Heart left ventricle (tissue), 16 donors: ENCODE data around the gene LIPF. TPM values are rescaled to one million over a fixed set of nuclear protein-coding genes. Genes with fewer than 3 reads are reported as not detected.
A peak's percentile ranks its signal among the peaks of the same experiment; 100 is the strongest.

Experiments used
- ATAC-seq, 4 donors: fragments of 200-7000 bp; cut with Tn5 transposase; one replicate each; pipeline ENCODE4 v1.9.1; 2020 to 2022; ENCODE audit warnings: moderate library complexity in 4 of 4, mild to moderate bottlenecking in 3 of 4, moderate number of reproducible peaks in 1 of 4
- DNase-seq, 5 donors: peaks; one replicate each; pipeline ENCODE4 v3.0.0-alpha.2; 2020
- H3K27ac ChIP-seq, 12 donors: fragments of 200-600 bp; sonication (generic) in 4 of 12; one replicate each; pipeline versions ENCODE4 v1.5.0 to v1.8.0; 2016 to 2022; ENCODE audit warnings: mild to moderate bottlenecking in 2 of 12
- H3K27me3 ChIP-seq, 9 donors: fragments of 200-600 bp; sonication (generic) in 2 of 9; one replicate each; pipeline versions ENCODE4 v1.5.1 to v1.8.0; 2016 to 2022; ENCODE audit warnings: mild to moderate bottlenecking in 3 of 9
- H3K36me3 ChIP-seq, 9 donors: fragments of 200-600 bp; sonication (generic) in 2 of 9; one replicate each; pipeline versions ENCODE4 v1.5.0 to v1.8.0; 2018 to 2022; ENCODE audit warnings: mild to moderate bottlenecking in 2 of 9
- H3K4me1 ChIP-seq, 12 donors: fragments of 200-600 bp; sonication (generic) in 4 of 12; one replicate each; pipeline versions ENCODE4 v1.5.0 to v1.8.0; 2016 to 2022; ENCODE audit warnings: mild to moderate bottlenecking in 3 of 12
- H3K4me3 ChIP-seq, 12 donors: fragments of 200-600 bp; sonication (generic) in 4 of 12; one replicate each; pipeline versions ENCODE4 v1.5.0 to v1.8.0; 2017 to 2022; ENCODE audit warnings: mild to moderate bottlenecking in 9 of 12, moderate library complexity in 4 of 12
- H3K9me3 ChIP-seq, 12 donors: fragments of 200-600 bp; sonication (generic) in 4 of 12; one replicate each; pipeline versions ENCODE4 v1.5.0 to v1.8.0; 2016 to 2022; ENCODE audit warnings: mild to moderate bottlenecking in 1 of 12
- POLR2A ChIP-seq, 2 donors: fragments of 450-650 bp; IDR thresholded peaks; one replicate each; pipeline ENCODE4 v1.6.1; 2017; ENCODE audit warnings: antibody characterized with exemption in 2 of 2, mild to moderate bottlenecking in 2 of 2, moderate library complexity in 2 of 2
- WGBS, 4 donors: extraction: QIAGEN DNeasy Blood & Tissue Kit in 2 of 4; methylation state at CpG; one replicate each; pipeline versions ENCODE4 v1.1.5 to v1.1.7; 2013 to 2018; 5-methylcytosine and 5-hydroxymethylcytosine counted together
- intact Hi-C, 10 donors: fragments of 100-400 bp; cut with DNase I; formaldehyde crosslinking; loops; one replicate each; pipeline versions ENCODE4 v1.11.1 to v1.14.2; 2022
- polyA plus RNA-seq, 2 donors: library from polyadenylated mRNA; stranded (reverse); fragments of 200-250 nt; gene quantifications; one replicate each; pipeline ENCODE4 v1.2.3, GENCODE V29; 2013
- total RNA-seq, 9 donors: library from RNA; depleted of rRNA in 2 of 9; stranded (reverse); fragments of >200 nt in 2 of 9; fragmentation: NEBNext Ultra II Directional in 3 of 9; extraction: Animal tissue kit (Norgen Biotek cat#: 25700) in 3 of 9; gene quantifications; one replicate each; pipeline versions ENCODE4 v1.1.0 to v1.2.4, GENCODE V29; 2016 to 2023
- TF ChIP-seq, protein P1 (sequence below), 12 donors: fragments of 200-600 bp; sonication (generic) in 4 of 12; IDR thresholded peaks; one replicate each; pipeline versions ENCODE4 v1.5.0 to v1.8.0; 2018 to 2022; ENCODE audit warnings: antibody characterized with exemption in 12 of 12, mild to moderate bottlenecking in 5 of 12
- donor health status: ischemic (EF 13 %, LVEDD 7.1; RV severe dilation, severe dysfunction).
- donor health status: healthy with polysubstance abuse.
- donor health status: DM: no; HTN: yes; CAD: no.
- donor health status: DM: no; HTN: no; CAD: no.
- donor health status: ischemic (EF 25% LVEDD 6.9; RV normal size, moderate dysfunction).
- donor health status: ischemic (EF 25% LVEDD 5.7; RV mildly dilated, moderate dysfunction).
- donor health status: healthy.
- donor health status: DM: yes; HTN: yes; CAD: no.
- donor health status: ischemic (EF 35%, LVEDD 5.7; RV mildly dilated, moderate dysfunction).
- donor health status: nonischemic (EF 11% LVEDD 7.7; RV severe dilation, severe dysfunction).
- donor health status: DM: yes; HTN: yes; CAD: no.
- donor health status: PGD.
- donor health status: ischemic (EF 29% LVEDD 5.4; RV normal size, mild dysfunction).
- donor health status: nonischemic (EF 23%, LVEDD 6.1; RV moderate dilation, normal function).

The LIPF gene
- total and polyA plus RNA-seq, 11 donors, result 1.0 TPM; not detected in 10

DNA sequence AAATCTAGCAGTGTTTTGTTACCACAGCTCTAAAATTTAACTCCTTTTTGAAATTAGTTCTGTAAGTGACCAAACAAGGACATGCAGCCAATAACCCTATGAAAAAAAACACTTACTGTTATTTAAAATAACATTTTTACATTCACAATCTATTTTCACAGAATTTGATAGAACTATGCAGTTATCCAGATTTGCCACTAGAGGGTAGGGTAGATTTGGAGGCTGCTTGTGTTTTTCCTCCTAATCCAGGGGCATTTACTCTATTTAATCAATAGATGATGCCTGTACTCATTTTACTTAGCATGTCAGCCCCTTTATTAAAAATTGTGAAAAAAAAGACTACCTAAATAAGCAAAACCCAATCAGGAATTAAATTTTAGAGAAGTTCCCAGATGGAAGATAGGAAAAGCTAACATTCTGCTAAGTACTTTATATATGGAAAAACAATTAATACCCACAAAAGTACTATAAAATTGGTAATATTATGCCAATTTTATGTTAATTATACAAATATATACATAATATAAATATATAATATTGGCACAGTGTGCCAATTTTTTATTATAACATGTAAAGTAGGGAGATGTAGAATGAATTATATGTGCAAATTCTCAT lies 23.7 kb downstream of the LIPF start:
- TF ChIP-seq, protein P1, sequence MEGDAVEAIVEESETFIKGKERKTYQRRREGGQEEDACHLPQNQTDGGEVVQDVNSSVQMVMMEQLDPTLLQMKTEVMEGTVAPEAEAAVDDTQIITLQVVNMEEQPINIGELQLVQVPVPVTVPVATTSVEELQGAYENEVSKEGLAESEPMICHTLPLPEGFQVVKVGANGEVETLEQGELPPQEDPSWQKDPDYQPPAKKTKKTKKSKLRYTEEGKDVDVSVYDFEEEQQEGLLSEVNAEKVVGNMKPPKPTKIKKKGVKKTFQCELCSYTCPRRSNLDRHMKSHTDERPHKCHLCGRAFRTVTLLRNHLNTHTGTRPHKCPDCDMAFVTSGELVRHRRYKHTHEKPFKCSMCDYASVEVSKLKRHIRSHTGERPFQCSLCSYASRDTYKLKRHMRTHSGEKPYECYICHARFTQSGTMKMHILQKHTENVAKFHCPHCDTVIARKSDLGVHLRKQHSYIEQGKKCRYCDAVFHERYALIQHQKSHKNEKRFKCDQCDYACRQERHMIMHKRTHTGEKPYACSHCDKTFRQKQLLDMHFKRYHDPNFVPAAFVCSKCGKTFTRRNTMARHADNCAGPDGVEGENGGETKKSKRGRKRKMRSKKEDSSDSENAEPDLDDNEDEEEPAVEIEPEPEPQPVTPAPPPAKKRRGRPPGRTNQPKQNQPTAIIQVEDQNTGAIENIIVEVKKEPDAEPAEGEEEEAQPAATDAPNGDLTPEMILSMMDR (IDR thresholded peaks at IDR 0.05), result peak; percentile 49 to 78 (median 62)
- no peak for TF ChIP-seq POLR2A (IDR thresholded peaks at IDR 0.05)
- ATAC-seq (no peak), DNase-seq (no peak)
- no peaks in the 10 kb centered on the region for H3K36me3 ChIP-seq
- no peak overlapping the region for H3K27ac ChIP-seq
- no peaks in the 10 kb centered on the region for H3K4me1 ChIP-seq
- intact Hi-C loops, result loop anchor here in 5 of 10 donors (5.0 kb wide), 3 partner anchors 104 to 124 kb away; no protein-coding TSS in a partner anchor
- H3K4me3 ChIP-seq, result no peak overlapping the region
- H3K27me3 ChIP-seq, result peaks cover 0 to 5% (median 0%) of the 10 kb centered on the region in 9 donors
- peaks cover 0 to 2% (median 0%) of the 10 kb centered on the region in 12 donors for H3K9me3 ChIP-seq

DNA sequence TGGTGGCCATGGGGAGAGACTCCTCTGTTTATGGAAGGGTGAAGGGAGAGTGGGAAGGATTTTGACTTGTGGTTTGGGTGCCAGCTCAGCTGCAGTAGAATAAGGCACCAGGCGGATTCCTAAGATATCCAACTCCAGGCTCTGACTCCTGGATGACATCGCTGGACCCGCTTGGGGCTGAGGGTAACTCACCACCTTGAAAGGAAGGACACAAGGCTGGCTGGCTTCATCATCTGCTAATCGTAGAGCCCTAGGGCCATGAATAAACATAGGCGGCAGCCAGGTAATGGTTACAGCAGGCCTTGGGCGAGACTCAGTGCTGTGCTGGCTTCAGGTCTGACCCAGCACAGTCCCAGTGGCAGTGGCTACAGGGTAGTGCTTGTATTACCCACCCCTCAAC lies 25.1 kb downstream of the LIPF start:
- TF ChIP-seq, protein P1 (IDR thresholded peaks at IDR 0.05), result no peak
- TF ChIP-seq POLR2A (IDR thresholded peaks at IDR 0.05), result no peak
- 81 to 96% (median 92%) methylated on average over 6 of the region's 6 CpGs for WGBS, 4 donors
- peaks cover 0 to 2% (median 0%) of the 10 kb centered on the region in 12 donors for H3K9me3 ChIP-seq
- H3K4me1 ChIP-seq, result no peaks in the 10 kb centered on the region
- H3K27ac ChIP-seq, result no peak overlapping the region
- DNase-seq, result peak in 1 of 5 donors; percentile 26
- no peaks in the 10 kb centered on the region for H3K36me3 ChIP-seq
- ATAC-seq, result no peak
- peaks cover 0 to 3% (median 0%) of the 10 kb centered on the region in 9 donors for H3K27me3 ChIP-seq
- H3K4me3 ChIP-seq, result no peak overlapping the region
- intact Hi-C loops, result loop anchor here in 5 of 10 donors (5.0 kb wide), 3 partner anchors 103 to 123 kb away; no protein-coding TSS in a partner anchor

DNA sequence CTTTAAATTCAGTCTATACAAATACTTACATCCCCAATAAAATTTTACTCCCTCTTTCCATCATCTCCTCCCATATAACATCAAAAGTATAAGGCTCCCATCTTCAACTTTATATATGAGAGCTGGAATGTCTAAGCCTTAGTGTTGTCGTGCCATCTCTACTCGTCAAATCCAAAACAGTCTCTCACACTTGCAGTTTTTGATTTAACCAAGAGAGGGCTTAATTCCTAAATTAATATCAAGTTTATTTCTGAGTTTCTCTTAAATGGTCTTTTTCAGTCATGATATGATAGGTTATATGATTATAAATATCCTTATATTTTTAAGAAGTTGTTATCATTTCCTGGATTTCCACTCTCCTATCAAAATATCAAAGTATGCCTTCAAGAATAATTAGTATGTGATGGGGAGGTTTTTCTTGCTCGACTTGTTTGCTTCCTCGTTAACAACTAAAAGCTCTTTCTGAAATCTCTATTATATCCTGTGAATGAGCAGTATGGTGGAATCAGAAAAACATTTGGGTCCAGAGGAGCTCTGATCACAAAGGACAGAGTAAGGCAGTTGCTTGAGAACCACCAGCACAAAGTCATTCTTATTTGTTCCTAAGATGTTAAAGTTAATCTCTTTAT lies 29.3 kb downstream of the LIPF start:
- H3K27ac ChIP-seq, result no peak overlapping the region
- DNase-seq (no peak), ATAC-seq (no peak)
- H3K4me1 ChIP-seq, result no peaks in the 10 kb centered on the region
- peaks cover 0 to 2% (median 0%) of the 10 kb centered on the region in 12 donors for H3K9me3 ChIP-seq
- H3K4me3 ChIP-seq, result no peak overlapping the region
- no peaks in the 10 kb centered on the region for H3K36me3 ChIP-seq
- intact Hi-C loops, result loop anchor here in 2 of 10 donors (10.0 kb wide), 2 partner anchors 101 to 111 kb away; partner anchors contain the start of gene LIPM (in 1 of the 2)
- H3K27me3 ChIP-seq, result peaks cover 0 to 3% (median 0%) of the 10 kb centered on the region in 9 donors
- 61 to 68% (median 65%) methylated on average over 4 of the region's 4 CpGs for WGBS, 4 donors
- TF ChIP-seq, protein P1 (IDR thresholded peaks at IDR 0.05), result peak in 3 of 12 donors; percentile 9 to 19 (median 18)
- TF ChIP-seq POLR2A (IDR thresholded peaks at IDR 0.05), result no peak

DNA sequence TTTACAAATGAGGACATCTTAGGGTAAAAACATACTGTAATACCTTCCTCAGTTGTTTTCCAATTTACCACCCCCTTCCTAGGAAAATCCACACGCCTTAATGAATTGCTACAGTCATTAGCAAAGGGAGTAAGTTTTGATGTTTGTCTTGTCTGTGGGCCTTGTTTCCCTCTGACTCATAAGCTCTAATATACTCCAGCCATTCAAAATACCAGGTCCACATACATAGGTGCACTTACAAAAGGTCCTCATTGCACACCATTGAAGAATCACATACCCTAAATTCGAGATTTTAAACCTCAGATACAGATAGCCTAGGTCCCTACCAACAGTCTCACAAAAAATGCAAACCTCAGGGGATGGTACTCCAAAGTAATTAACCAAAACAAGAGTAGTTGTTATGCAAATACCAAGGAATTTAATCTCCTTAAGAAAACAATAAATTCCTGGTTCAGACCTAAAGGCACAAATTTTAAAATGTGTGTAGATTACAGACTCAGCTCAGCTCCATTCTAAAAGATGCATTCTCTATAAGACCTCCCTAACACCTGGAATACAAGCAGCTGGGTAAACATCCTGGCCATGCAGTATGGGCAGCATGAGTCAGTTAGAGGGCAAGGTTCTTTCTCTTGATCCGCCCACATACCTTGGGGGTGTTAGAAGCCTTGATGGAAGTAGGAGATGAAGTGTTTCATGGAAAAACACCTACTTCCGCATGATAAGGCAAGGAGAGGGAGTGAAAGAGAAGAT lies 38.8 kb downstream of the LIPF start:
- Histone ChIP-seq H3K36me3 (no peaks in the 10 kb centered on the region), H3K4me1 (no peaks in the 10 kb centered on the region), H3K9me3 (no peaks in the 10 kb centered on the region), H3K27me3 (peaks cover 0 to 2% (median 0%) of the 10 kb centered on the region in 9 donors), H3K27ac (no peak overlapping the region), H3K4me3 (no peak overlapping the region)
- intact Hi-C loops, result no loop called here
- DNase-seq, result no peak
- TF ChIP-seq POLR2A (IDR thresholded peaks at IDR 0.05), result no peak
- TF ChIP-seq, protein P1 (IDR thresholded peaks at IDR 0.05), result no peak
- WGBS, 4 donors, result 74 to 79% (median 75%) methylated on average over 4 of the region's 4 CpGs
- no peak for ATAC-seq
